Activated CD8-positive, alpha-beta memory T cell treated with anti-CD3 and anti-CD28 coated beads, Interleukin-2, amount 50 U/mL, for 1 hour (primary cell): ENCODE data around the gene DYRK4.
"Not testable (repeated sequence)": the region's sequence is repeated elsewhere in the genome, so short reads cannot be mapped to it uniquely, and the experiment has no call there.

Experiments used
- DNase-seq: peaks from one replicate; pipeline ENCODE4 v3.0.0-alpha.2; 2020; ENCODE audit errors: extremely low read depth

DYRK4 gene, protein sequence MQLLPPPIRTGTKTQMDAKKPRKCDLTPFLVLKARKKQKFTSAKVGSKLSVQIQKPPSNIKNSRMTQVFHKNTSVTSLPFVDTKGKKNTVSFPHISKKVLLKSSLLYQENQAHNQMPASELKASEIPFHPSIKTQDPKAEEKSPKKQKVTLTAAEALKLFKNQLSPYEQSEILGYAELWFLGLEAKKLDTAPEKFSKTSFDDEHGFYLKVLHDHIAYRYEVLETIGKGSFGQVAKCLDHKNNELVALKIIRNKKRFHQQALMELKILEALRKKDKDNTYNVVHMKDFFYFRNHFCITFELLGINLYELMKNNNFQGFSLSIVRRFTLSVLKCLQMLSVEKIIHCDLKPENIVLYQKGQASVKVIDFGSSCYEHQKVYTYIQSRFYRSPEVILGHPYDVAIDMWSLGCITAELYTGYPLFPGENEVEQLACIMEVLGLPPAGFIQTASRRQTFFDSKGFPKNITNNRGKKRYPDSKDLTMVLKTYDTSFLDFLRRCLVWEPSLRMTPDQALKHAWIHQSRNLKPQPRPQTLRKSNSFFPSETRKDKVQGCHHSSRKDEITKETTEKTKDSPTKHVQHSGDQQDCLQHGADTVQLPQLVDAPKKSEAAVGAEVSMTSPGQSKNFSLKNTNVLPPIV

DNA sequence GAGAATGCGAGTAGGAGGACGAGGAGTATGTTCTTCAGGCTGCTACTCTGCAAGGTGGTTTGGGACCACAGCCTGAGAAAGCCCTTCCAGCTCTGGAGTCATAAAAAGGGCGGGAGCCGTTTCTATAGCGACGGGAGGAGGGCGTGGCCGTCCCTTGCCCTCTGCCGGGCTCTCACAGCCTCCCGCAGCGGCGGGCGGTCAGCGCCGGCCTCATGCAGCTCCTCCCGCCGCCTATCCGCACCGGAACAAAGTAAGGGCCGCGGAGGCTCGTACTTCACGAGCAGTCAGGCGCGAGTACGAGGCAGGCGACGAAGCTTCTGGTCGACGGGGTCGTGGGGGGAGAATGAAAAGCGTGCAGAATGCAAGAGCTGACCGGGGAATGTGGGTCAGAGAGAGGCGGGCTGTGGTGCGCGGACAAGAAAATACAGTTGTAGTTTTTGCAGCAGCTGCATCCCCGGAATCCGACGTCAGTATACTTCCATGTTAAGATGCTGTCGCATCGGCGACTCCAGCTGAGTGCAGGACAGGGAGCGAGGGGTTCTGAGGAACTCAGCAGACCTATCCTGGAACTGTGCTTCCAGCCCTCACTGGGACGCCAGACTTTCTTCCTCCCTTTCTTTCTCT lies at the start of gene DYRK4:
Gene DYRK4 (plus strand): TSS at position 175 of the 624 bp plus-strand sequence. CDS start 38 bp downstream, at position 213.
- DNase-seq = no peak

DNA sequence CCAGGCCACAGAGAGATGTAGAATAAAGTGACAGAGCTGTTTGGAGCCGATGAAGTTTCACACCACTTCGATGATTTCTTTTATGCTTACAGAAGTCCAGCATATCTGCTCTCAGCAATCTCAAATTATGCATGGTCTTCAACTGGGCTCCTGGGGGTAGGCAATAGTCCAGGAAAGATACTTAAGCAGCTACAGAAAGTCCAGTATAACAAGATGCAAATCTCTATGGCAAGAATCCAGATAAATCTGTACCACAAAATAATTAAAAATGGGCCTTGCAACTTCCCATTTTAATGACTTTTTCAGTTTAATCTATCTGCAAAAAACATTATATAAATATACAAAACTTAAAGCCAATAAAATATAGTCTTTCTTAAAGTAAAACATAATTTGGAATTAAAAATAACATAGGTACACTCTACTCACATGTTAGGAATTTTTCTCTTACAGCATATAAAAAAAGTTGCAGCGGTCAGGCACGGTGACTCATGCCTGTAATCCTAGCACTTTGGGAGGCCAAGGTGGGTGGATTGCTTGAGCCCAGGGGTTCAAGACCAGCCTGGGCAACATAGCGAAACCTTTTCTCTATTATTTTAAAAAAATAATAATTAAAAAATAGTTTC lies 43.8 kb upstream of the DYRK4 start:
- no peak for DNase-seq

DNA sequence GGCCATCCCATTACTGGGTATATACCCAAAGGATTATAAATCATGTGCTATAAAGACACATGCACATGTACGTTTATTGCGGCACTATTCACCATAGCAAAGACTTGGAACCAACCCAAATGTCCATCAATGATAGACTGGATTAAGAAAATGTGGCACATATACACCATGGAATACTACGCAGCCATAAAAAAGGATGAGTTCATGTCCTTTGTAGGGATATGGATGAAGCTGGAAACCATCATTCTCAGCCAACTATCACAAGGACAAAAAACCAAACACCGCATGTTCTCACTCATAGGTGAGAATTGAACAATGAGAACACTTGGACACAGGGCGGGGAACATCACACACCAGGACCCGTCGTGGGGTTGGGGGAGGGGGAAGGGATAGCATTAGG lies 38.6 kb upstream of the DYRK4 start:
- not testable (repeated sequence) for DNase-seq

DNA sequence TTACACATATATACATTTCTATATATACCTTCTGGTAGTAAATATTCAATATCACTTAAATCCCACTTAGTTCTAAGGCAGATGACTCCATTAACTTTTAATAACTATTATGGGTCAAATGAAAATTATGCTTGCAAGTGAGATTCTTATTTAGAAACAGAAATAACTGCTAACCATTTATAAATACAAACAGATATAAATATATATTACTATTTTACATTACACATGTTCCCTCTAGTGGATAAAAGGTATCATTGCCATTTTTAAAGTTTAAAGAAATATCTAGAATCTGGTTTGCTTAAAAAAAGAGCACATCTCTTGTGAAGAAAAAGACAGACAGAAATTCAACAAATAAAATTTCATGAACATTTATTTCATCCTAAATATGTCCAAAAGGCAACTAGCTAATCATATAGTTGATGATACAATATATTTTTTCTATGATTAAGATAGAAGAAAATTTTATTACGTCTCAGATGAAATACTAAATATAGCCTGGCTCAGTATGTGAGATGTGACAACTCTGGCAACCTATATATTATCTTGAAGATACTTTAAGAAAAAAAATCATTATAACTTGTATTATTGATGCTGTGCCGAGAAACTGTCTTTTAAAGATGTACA lies 35.0 kb upstream of the DYRK4 start:
- DNase-seq = no peak

DNA sequence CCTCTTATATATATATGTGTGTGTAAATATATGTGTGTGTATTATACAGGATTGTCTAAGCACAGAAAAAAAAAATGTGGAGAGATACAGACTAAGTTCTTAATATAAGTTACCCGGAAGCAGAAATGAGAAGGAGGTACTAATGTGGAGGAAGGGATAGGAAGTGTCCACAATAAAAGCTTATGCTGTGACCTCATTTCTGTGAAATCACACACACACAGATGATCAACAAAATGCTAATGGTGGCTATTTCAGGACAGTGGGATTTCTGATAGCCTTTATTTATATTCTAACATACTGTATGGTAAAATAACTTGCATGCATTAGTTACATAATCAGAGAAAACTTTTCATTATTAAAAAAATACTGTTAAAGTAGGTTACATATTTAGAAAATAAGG lies 31.8 kb upstream of the DYRK4 start:
- DNase-seq = no peak

DNA sequence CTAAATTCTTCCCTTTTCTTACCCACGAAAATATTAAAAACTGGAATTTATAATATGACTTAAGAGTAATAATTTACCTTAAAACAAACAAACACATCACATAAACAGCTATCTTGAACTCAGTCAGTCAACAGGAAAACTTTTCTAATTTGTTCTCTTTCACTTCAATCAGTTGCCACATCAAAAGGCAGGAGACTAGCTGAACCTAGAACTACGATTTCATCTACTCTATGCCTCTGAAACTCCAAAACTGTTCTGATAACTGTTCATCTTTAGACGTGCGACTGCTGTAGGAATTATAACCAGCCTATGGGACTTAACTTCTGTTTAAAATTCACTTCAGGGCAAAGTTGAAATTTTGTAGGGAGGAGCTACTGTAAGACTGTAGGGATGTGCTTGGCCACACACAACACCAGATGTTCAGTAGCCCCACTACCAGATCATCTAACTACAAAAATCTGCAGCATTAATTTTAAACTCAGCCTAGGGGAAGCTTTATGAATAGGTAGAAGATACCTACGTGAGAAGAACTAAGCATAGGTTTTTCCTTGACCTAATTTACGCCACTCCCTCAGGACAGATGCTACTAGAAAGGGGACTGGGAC lies 30.9 kb upstream of the DYRK4 start:
- no peak for DNase-seq

DNA sequence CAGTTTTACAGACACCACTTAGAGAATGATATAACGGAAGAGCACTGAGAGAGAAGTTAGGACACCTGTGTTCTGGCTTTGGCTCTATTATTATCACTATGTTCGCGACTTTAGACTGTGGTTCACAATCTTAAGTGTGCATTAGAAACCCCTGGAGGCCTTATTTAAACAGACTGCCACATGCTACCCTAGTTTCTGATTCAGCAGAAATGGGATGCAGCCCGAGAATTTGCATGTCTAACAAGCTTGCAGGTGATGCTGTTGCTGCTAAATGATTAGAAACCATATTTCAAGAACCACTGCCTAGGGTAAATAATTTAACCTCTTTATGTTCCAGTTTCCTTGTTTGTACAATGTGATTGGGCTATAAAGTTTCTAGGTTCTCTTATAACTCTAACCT lies 26.9 kb upstream of the DYRK4 start:
- no peak for DNase-seq

DNA sequence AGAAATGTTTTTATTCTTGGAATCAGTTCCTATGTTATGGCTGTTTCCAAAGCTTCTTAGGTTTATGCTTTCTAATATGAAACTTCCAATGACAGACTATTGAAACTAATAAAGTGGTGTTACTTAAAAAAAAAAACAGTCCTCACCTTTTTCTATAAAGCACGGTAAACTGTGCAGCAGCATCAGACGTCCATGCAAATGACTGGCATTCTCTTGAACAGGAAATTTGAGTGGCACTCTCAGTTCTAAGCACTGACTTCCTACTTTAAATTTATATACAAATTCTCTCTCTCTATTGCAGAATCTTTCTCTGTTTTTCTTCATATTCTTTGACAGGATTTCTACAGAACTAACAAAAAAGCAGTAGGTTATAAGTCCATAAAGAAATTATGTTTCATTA lies 26.1 kb upstream of the DYRK4 start:
- DNase-seq = no peak

DNA sequence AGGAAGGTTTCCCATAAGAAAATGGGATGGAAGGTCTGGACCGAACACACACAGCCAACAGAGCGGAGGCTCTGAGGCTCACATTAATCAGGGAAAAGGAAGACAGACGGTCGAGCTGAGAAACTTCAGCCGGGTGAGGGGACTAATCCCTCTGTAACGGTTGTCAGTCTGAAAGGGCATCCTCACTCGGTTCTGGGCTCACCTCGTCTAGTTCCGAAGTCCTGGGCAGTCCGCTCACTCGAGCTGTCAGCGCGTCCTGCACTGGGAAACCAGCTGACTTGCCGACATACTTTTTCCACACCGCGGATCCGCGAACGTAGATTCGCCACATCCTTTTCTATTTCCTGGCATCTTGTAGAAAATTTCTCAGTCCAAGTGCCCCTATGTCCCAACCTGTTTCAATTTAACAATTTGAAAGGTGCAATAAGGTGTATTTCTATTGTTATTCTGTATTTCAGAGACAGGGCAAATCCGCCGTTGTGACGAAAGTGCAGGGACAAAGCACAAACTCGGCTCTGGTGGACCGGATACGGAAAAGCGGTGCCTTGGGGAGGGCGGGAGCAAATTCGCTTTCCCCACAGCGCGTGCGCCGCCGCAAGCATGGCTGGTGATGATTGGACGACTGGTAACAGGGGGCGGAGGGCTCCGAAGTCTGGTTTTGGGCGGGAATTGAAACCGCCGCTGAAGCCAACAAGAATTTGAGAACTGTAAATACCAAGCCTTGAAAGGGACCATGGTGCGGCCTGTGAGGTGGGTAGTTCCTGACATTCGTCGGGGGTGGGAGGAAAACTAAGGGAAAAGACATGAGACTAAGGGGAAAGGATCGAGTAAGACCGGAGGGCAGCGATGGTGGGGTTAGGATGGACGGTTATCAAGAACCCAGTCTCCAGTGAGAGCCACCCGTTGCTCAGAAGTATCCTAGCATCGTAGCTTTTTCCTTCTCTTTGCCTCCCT lies 23.5 kb upstream of the DYRK4 start, which contains the start of gene RAD51AP1:
Gene RAD51AP1 (plus strand): TSS at position 684 of the 954 bp plus-strand sequence. CDS start 50 bp downstream, at position 734.
- DNase-seq = peak; percentile 90

DNA sequence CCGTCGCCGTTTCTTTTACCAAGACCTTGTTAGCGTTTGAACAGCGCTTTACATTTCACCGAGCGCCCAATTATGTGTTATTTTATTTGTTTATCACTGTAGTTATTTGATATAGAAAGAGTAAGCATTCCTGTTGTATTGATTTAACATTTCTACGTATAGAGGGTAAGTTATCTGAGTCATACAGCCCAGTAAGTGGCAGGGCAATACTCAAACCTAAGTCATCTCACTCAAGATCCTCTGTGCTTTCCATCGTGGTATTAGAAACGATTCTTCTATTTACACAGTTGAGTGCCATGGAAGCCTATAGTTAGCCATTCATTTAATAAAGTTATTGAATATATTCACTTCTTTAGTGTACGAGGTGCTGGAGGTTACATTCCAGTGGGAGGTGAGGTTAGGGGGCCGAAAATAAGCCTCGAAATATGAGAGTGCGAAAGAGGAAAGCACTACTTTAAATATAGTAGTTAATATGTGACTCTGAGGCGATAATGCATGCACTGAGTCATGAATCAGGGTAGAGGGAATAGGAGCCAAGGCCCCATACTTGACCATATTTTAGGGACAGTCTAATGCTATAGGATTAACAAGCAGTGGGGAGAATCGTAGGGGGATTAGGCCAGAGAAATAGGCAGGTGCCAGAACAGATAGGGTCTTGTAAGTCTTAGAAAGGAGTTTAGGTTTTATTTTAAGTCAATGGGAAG lies 22.7 kb upstream of the DYRK4 start:
- no peak for DNase-seq

DNA sequence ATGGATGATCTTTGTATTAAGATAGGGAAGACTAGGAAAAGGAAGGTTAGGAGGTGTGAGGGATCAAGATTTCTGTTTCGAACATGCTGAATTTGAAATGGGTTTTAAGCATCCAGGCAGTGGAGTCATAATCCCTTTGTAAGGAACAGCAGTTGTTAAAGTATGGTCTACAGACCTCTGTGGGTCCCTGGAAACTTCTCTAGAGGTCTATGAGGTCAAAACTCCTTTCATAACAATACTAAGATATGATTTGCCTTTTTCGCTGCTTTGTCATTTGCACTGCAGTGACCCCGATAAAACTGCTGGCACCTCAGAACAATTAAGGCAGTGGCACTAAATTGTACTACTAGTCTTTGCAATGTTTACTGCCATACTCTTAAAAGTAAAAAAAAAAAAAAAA lies 21.8 kb upstream of the DYRK4 start:
- no peak for DNase-seq

DNA sequence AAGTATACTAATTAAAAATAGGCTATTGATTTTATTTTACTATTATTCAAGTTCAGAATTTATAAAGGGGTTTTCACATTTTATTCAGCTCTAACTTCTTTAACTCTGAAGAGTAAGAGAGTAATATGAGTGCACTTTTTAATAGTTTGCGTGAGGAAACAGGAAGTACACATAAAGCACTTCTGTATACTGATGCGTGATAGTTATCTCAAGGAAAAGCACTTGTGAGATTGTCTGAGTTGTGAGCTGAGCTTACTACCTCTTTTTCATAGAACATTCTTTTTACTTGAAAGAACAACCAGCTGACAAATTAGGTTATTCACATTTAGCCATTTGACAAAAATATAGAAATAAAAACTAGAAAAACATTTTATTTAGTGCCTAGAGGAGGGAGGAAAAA lies 21.4 kb upstream of the DYRK4 start:
- DNase-seq = no peak

DNA sequence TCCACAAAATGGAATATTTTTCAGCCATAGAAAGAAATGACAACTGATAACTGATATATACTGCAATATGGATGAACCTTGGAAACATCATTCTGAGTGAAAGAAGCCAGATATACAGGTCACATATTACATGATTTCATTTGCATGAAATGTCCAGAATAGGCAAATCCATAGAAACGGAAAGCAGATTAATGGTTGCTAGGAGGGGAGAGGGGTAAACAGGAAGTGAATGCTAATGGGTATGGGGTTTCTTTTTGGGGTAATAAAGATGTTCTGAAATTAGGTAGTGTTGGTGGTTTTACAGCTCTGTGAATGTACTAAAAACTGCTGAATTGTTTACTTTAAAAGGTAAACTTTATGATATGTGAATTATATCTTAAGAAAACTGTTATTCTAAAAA lies 16.8 kb upstream of the DYRK4 start:
- DNase-seq = no peak

DNA sequence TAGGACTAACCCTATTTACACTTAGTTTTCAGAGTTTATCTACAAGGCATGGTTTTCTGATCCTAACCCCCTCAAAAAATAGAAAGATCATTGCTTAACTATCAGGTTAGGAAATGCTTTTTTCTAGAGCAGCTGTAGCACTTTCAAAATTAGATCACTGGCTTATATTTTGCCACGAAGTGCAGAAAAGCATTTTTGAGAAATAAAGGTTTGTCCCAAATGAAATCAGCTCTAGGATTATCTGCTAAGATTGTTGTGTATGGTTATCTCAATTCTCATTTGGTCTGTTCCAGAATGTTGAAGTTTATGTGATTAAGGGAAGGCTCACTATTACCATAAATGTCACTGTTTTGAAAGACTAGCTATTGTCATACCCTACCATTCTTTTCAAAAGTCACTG lies 9.8 kb upstream of the DYRK4 start:
- DNase-seq = no peak

DNA sequence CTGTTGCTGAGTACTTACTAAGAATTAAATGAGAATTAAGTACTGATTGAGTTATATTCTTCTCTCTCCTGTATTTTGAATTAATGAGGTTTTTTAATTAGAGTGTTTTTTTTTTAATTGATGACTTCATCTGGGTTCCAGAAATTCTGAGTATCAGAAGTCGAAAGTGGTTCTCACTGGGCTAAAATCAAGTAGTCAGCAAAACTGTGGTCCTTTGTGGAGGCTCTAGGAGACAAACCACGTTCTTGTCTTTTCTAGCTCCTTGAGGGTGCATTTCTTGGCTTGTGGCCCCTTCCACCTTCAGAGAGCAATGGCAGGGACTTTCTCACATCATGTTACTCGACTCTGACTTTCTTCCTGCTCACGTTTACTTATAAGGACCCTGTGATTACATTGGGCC lies 8.1 kb upstream of the DYRK4 start:
- no peak for DNase-seq

DNA sequence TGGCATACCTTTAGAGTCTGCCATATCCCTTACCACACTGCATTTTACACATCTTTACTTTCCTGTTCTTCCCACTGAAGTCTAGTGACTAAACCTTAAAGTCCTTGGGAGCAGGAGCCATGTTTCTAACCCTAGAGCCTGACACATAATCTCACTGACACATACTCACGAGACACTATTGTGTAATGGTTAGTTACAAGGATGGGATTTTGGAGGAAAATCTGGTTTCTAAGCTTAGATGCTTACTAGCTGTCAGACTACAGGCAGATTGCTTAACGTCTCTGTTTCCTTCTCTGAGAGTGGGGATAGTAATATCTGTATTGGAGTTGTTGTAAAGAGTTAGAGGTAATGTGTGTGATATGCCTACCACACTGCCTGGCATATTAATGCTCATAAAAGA lies 6.2 kb upstream of the DYRK4 start:
- DNase-seq = no peak

DNA sequence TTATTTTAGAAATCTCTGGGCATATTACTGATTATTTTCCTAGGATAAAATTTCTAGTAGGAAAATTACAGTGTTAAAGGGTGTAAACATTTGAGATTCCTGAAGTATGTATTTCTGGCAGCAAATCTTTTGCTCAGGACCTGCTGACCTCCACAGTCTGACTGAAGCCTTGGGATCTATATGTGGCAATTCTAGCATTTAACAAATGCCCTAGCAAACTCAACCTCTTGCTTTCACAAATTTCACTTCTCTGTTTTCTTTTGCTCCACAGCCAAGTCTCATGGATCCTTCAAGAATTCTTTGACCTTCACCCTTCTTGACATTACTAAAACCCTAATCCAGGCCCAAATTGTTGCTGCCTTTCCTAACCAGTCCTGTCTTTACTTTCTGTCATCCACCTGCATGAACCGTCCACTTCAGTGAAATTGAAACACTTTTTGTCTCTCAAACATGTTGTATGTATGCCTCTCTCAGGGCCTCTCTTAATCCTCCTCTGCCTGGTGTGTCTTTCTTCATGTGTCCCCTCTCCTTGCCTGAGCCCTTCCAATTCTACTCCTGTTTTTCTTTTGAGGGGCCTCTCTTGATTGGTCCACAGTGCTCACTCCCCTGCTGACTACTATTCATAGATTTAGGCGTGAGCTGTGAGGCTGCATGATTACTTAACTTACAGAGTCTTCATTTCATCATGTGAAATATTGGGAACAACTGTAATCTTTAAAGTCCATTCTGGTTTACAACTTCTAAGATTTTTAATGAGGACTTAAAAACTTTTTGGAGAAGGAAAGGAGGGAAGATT lies 5.1 kb upstream of the DYRK4 start:
- DNase-seq = no peak

DNA sequence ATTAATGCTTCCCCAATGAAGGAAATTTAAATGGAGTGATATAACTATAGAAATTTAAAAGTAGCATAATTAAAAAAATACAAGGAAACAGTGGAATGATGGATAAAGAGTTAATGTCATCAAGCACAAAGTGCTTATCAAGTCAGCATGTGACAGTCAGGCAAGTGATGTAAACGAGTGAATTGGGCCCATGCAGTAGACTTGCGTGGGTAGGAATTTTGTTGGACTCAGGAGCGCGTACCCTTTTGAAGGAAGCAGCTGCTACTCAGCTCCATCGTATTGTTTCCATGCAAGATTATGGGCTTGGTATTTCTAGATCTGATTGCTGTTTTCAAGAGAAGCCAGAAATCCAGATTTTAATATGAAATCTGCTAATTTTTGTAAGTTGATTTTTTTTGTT lies 4.4 kb upstream of the DYRK4 start:
- no peak for DNase-seq

DNA sequence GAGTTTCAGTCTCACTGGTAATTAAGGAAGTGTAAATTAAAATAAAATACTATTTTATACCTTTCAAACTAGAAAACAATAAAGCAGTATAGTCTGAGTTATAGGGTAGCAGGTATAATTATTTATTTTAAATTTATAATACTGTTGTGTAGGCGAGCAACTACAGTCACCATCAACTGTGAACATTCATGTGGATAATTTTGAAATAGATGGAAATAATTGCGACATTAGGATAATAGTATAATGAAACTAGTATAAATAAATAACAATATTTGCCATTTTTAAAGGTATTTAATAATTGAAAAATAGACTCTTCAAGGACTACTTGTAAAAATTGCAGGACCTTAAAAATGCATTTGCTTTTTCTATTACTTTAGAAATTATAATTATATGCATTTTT lies 3.8 kb upstream of the DYRK4 start:
- DNase-seq = no peak
